Upper lobe of right lung (tissue), 1 donor: ENCODE results near the gene PLEKHA5. TPM values are rescaled to one million over a fixed set of nuclear protein-coding genes. Genes with fewer than 3 reads are reported as not detected.

ENCODE experiments used
- ATAC-seq: fragments of 200-7000 bp; cut with Tn5 transposase; one replicate; pipeline ENCODE4 v1.9.1; 2020; ENCODE audit warnings: mild to moderate bottlenecking, moderate library complexity
- DNase-seq: peaks from one replicate; pipeline ENCODE4 v3.0.0-alpha.2; 2020
- H3K27ac ChIP-seq: fragments of 200-600 bp; one replicate; pipeline ENCODE4 v1.8.0; 2022
- H3K27me3 ChIP-seq: fragments of 200-600 bp; one replicate; pipeline ENCODE4 v1.8.0; 2022; ENCODE audit warnings: mild to moderate bottlenecking
- H3K36me3 ChIP-seq: fragments of 200-600 bp; one replicate; pipeline ENCODE4 v1.8.0; 2022
- H3K4me1 ChIP-seq: fragments of 200-600 bp; one replicate; pipeline ENCODE4 v1.8.0; 2022
- H3K4me3 ChIP-seq: fragments of 200-600 bp; one replicate; pipeline ENCODE4 v1.8.0; 2022; ENCODE audit warnings: mild to moderate bottlenecking
- H3K9me3 ChIP-seq: fragments of 200-600 bp; one replicate; pipeline ENCODE4 v1.8.0; 2022
- intact Hi-C: fragments of 100-400 bp; cut with DNase I; formaldehyde crosslinking; loops from one replicate; pipeline ENCODE4 v1.11.0; 2022
- total RNA-seq: library from RNA; stranded (reverse); fragmentation: NEBNext Ultra II Directional; extraction: Animal tissue kit (Norgen Biotek cat#: 25700); gene quantifications from one replicate; pipeline ENCODE4 v1.2.1, GENCODE V29; 2021
- TF ChIP-seq, protein P1 (sequence below): fragments of 200-600 bp; IDR thresholded peaks from one replicate; pipeline ENCODE4 v1.8.0; 2022; ENCODE audit warnings: antibody characterized with exemption
- donor health status: DM: no; HTN: yes; CAD: no; lungs with severe emphysema.

PLEKHA5 gene
- total RNA-seq, 1 donor from 2014 or later: 30.2 TPM

- DNase-seq (no peak), ATAC-seq (no peak)
- Histone ChIP-seq H3K4me3 (no peak overlapping the region), H3K36me3 (no peaks in the 10 kb centered on the region), H3K27me3 (no peaks in the 10 kb centered on the region), H3K27ac (no peak overlapping the region), H3K9me3 (no peaks in the 10 kb centered on the region), H3K4me1 (peaks cover 16% of the 10 kb centered on the region)
- TF ChIP-seq, protein P1, sequence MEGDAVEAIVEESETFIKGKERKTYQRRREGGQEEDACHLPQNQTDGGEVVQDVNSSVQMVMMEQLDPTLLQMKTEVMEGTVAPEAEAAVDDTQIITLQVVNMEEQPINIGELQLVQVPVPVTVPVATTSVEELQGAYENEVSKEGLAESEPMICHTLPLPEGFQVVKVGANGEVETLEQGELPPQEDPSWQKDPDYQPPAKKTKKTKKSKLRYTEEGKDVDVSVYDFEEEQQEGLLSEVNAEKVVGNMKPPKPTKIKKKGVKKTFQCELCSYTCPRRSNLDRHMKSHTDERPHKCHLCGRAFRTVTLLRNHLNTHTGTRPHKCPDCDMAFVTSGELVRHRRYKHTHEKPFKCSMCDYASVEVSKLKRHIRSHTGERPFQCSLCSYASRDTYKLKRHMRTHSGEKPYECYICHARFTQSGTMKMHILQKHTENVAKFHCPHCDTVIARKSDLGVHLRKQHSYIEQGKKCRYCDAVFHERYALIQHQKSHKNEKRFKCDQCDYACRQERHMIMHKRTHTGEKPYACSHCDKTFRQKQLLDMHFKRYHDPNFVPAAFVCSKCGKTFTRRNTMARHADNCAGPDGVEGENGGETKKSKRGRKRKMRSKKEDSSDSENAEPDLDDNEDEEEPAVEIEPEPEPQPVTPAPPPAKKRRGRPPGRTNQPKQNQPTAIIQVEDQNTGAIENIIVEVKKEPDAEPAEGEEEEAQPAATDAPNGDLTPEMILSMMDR: no peak
- intact Hi-C loops: no loop called here
These were observed 65.4 kb downstream of the PLEKHA5 start for GRCh38 chr12:19194963-19195362.

DNA sequence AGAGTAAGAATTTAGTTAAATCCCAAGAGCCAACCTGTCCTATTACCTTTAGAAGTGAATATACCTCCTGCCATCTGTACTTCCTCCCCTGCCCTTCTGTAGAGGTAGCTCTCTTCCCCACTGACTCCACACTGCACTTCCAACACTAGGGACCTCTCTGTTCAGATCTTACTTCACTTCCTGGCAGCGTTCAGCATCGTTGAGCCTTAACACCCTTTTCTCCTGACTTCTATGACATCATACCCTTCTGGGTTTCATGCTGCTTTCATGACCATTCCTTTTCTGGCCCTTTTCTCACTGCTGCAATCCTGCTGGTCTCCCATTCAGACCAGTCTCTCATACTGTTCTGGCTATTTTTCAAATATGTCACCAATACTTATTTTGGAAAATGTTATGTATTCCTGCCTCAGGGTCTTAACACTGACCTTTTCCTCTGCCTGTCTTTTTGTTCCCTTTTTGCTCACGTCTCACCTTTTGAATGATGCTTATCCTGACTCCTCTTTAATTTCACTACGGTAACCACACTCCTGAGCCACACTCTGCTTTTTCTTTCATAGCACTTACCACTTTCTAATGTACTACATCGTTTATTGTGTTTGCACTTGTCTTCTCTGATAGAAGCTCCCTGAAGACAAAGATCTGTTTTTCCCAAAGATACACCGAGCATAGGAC lies 67.6 kb downstream of the PLEKHA5 start:
- Histone ChIP-seq H3K9me3 (no peaks in the 10 kb centered on the region), H3K4me1 (no peaks in the 10 kb centered on the region), H3K4me3 (no peak overlapping the region), H3K27ac (no peak overlapping the region), H3K36me3 (no peaks in the 10 kb centered on the region), H3K27me3 (no peaks in the 10 kb centered on the region)
- DNase-seq: no peak
- ATAC-seq: no peak
- TF ChIP-seq, protein P1: no peak
- intact Hi-C loops: no loop called here

- intact Hi-C loops: no loop called here
- Histone ChIP-seq H3K9me3 (no peaks in the 10 kb centered on the region), H3K36me3 (no peaks in the 10 kb centered on the region), H3K4me1 (no peaks in the 10 kb centered on the region), H3K4me3 (no peak overlapping the region), H3K27ac (no peak overlapping the region), H3K27me3 (no peaks in the 10 kb centered on the region)
- DNase-seq (no peak), ATAC-seq (no peak)
- TF ChIP-seq, protein P1: no peak
These were observed 68.7 kb downstream of the PLEKHA5 start for GRCh38 chr12:19198272-19198671.

GRCh38 chr12:19199332-19199731 lies 69.8 kb downstream of the PLEKHA5 start:
- Histone ChIP-seq H3K36me3 (no peaks in the 10 kb centered on the region), H3K27me3 (no peaks in the 10 kb centered on the region), H3K27ac (no peak overlapping the region), H3K4me3 (no peak overlapping the region), H3K9me3 (no peaks in the 10 kb centered on the region), H3K4me1 (no peaks in the 10 kb centered on the region)
- TF ChIP-seq, protein P1: no peak
- intact Hi-C loops: no loop called here
- DNase-seq (no peak), ATAC-seq (no peak)

DNA sequence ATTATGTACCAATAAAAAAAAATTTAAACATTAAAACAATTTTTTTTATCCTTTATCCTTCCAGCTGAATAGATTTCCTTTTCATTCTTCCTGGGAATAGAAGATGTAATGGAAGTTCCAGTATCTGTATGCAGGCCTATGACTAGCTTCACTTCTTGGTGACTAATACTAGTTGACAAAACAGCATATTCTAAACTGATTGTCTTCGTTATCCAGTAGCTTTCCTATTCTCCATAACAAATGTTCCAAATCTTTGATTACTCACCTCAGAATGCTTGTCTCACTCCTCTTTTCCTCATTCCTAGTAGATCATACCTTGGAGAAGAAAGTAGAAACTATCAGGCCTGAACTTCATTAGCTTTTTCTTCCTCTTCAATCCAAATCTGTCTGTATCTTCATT lies 70.7 kb downstream of the PLEKHA5 start:
- H3K27me3 ChIP-seq: no peaks in the 10 kb centered on the region
- TF ChIP-seq, protein P1: no peak
- H3K4me1 ChIP-seq: no peaks in the 10 kb centered on the region
- ATAC-seq (no peak), DNase-seq (no peak)
- intact Hi-C loops: no loop called here
- no peak overlapping the region for H3K27ac ChIP-seq
- H3K9me3 ChIP-seq: no peaks in the 10 kb centered on the region
- no peaks in the 10 kb centered on the region for H3K36me3 ChIP-seq
- H3K4me3 ChIP-seq: no peak overlapping the region

DNA sequence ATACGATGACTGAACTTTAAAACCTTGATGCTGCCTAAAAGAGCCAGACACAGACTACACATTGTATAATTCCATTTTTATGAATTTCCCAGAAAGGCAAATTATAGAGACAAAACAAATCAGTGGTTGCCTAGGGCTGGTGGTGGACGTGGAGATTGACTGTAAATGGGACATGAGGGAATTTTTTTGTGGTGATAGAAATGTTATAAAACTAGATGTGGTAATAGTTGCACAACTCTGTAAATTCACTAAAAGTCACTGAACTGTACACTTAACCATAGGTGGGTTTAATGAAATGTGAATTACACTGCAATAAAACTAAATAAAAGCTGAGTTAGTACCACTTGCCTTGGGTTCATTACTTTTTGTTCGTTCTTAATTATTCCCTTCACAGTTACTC lies 72.1 kb downstream of the PLEKHA5 start:
- Histone ChIP-seq H3K36me3 (no peaks in the 10 kb centered on the region), H3K4me3 (no peak overlapping the region), H3K9me3 (no peaks in the 10 kb centered on the region), H3K27me3 (no peaks in the 10 kb centered on the region), H3K27ac (no peak overlapping the region), H3K4me1 (no peaks in the 10 kb centered on the region)
- TF ChIP-seq, protein P1: no peak
- ATAC-seq (no peak), DNase-seq (no peak)
- intact Hi-C loops: no loop called here
